Endometrial microvascular endothelial cells (primary cell): ENCODE results near the gene PAK4. TPM values are rescaled to one million over a fixed set of nuclear protein-coding genes. Genes with fewer than 3 reads are reported as not detected.

Source experiments
- in situ Hi-C: cut with HindIII; loops from 2 replicates; pipeline ENCODE4 v1.10.0; 2017; ENCODE audit warnings: low sequenced_read_pairs, low pct_unique_long_range_greater_than_20kb; ENCODE audit errors: inconsistent ontology term
- total RNA-seq: library from RNA; depleted of rRNA; stranded (reverse); fragments of >200 nt; gene quantifications from one replicate; pipeline ENCODE4 v1.2.3, GENCODE V29; 2015; ENCODE audit errors: inconsistent ontology term

PAK4 gene
- total RNA-seq, 1 donor from 2014 or later: 17.9 TPM

GRCh38 chr19:39172700-39173501 lies 47.3 kb downstream of the PAK4 start:
- in situ Hi-C loops: no loop called here

DNA sequence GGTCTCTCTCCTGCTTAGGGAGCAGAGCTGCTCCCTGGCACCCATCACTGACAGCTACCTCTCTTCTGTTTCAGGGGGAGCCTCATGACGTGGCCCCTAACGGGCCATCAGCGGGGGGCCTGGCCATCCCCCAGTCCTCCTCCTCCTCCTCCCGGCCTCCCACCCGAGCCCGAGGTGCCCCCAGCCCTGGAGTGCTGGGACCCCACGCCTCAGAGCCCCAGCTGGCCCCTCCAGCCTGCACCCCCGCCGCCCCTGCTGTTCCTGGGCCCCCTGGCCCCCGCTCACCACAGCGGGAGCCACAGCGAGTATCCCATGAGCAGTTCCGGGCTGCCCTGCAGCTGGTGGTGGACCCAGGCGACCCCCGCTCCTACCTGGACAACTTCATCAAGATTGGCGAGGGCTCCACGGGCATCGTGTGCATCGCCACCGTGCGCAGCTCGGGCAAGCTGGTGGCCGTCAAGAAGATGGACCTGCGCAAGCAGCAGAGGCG lies 48.0 kb downstream of the PAK4 start:
- in situ Hi-C loops: no loop called here

GRCh38 chr19:39174142-39174541 lies 48.6 kb downstream of the PAK4 start:
- in situ Hi-C loops: no loop called here

DNA sequence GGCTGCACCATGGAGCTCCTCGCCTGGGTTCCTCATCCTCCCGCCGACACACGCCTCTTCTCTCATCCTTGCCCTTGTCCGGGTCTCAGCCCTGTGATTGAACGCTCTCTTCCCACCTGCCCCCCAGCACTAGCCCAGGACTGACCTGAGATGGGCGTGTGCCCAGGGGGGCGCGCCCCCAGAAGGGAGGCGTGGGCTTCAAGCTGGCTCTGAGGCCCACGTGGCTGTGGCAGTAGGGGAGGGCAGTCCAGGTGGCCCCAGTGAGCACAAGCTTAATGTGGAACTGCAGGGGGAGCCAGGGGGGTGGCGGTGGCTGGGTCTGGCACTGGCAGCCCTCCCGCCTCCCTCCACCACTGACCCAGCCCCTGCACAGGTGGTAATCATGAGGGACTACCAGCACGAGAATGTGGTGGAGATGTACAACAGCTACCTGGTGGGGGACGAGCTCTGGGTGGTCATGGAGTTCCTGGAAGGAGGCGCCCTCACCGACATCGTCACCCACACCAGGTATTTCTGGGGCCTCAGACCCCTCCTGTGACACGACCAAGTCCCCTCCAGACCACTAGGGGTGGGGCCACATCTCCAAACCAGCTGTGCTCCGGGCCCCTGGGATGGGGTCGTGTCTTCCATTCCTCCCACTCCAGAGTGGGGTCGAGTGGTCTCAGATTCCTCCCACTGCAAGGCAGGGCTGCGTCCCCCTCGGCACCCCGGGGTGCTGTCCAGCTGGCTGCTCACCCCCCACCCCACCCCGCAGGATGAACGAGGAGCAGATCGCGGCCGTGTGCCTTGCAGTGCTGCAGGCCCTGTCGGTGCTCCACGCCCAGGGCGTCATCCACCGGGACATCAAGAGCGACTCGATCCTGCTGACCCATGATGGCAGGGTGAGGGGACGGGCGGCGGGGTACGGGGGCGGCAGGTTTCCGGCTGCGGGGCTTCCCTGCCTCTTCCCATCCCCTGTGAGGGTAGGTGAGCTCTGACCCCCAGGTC lies 49.3 kb downstream of the PAK4 start:
- in situ Hi-C loops: no loop called here

- in situ Hi-C loops: no loop called here
These were observed 50.0 kb downstream of the PAK4 start for GRCh38 chr19:39175564-39175963.

DNA sequence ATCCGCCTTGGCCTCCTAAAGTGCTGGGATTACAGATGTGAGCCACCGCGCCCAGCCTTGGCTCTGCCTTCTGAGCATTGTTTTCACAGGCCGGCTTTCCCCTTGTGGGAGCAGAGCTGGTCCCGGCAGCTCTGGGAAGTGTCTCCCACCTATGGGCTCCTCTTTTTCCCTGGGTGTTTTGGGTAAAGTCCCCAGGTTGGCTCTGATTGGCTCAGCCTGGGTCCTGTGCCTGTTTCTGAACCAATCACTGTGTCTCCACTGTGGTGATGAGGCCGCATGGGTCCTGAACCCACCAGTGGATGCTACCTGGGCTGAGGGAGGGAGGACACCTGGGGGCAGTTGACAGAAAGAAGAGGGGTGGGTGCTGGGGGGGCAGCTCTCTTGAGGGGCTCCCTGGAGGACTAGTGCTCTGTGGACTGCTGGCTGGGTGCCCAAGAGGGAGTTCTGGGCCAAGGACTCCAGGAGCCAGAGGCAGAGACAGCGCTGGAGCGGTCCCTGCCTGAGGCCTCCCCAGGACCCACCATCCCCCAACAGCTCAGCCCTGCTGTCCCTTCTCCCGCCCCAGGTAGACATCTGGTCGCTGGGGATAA lies 51.6 kb downstream of the PAK4 start:
- in situ Hi-C loops: no loop called here

GRCh38 chr19:39177736-39178135 lies 52.1 kb downstream of the PAK4 start:
- in situ Hi-C loops: no loop called here

- in situ Hi-C loops: no loop called here
These were observed 52.9 kb downstream of the PAK4 start for GRCh38 chr19:39178296-39179006.

GRCh38 chr19:39179754-39180153 lies 54.2 kb downstream of the PAK4 start:
- in situ Hi-C loops: no loop called here

- in situ Hi-C loops: no loop called here
These were observed 55.2 kb downstream of the PAK4 start for GRCh38 chr19:39180749-39181148.

DNA sequence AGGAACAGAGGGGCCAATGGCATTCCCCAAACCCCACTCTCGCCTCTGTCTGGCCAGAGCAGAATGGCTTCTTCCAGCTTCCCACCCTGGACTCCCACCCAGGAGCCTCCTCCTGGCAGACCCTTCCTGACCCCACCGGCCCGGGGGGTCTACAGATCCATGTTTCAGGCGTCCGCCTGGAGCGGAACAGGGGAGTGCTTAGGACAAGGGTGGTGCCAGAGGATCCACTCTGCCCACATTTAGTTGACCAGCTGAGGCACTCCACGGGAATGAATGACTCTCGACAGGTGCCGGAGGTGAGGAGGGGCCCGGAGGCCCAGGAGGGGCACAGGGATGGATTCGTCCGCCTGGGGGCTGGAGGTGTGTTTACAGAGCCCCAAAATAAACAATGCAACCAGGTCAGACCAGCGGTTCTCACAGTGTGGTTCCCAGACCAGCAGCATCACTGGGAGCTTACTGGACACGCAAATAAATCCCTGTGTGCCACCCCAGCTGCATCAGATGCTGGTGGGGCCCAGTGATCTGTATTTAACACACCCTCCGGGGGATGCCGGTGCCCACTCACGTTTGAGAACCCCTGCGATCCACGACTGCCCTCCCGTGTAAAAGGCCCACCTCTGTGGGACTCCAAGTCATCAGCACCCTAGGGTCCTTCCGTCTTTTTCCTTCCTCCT lies 56.1 kb downstream of the PAK4 start:
- in situ Hi-C loops: no loop called here

DNA sequence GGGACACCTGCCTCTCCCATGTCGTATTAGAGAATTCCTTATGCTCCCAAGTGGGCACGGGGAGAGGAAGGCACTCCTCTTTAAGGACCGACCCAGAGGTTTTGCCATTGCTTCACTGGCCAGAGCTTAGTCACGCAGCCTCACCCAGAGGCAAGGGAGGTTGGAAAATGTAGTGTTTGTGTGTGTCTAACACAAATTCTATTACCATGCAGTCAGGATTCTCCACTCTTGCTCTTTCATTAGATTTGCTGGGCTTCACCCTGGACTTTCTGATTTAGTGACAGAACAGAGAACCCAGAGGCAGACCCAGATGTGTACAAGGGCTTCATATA lies 56.6 kb downstream of the PAK4 start:
- in situ Hi-C loops: no loop called here

- in situ Hi-C loops: no loop called here
These were observed 57.5 kb downstream of the PAK4 start for GRCh38 chr19:39183104-39183503.

GRCh38 chr19:39186391-39186790 lies 60.8 kb downstream of the PAK4 start:
- in situ Hi-C loops: no loop called here

- in situ Hi-C loops: no loop called here
These were observed 62.0 kb downstream of the PAK4 start for GRCh38 chr19:39187552-39187943.

- in situ Hi-C loops: no loop called here
These were observed 63.4 kb downstream of the PAK4 start for GRCh38 chr19:39188960-39189359.

DNA sequence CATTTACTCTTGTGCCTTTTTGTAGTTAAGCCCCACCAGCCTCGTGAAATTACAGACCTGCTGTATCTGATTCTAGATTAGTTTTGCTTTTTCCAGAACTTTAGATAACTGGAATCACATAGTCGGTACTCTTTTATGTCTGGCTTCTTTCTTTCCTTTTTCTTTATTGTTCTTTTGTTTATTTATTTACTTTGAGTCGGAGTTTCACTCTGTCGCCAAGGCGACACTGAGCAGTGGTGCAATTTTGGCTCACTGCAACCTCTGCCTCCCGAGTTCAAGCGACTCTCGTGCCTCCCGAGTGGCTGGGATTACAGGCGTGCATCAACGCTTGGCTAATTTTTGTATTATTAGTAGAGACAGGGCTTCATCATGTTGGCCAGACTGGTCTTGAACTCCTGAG lies 65.2 kb downstream of the PAK4 start:
- in situ Hi-C loops: no loop called here

GRCh38 chr19:39192846-39193245 lies 67.3 kb downstream of the PAK4 start:
- in situ Hi-C loops: no loop called here
